ENCODE measurements around the gene FCHO2.

FCHO2 gene

DNA sequence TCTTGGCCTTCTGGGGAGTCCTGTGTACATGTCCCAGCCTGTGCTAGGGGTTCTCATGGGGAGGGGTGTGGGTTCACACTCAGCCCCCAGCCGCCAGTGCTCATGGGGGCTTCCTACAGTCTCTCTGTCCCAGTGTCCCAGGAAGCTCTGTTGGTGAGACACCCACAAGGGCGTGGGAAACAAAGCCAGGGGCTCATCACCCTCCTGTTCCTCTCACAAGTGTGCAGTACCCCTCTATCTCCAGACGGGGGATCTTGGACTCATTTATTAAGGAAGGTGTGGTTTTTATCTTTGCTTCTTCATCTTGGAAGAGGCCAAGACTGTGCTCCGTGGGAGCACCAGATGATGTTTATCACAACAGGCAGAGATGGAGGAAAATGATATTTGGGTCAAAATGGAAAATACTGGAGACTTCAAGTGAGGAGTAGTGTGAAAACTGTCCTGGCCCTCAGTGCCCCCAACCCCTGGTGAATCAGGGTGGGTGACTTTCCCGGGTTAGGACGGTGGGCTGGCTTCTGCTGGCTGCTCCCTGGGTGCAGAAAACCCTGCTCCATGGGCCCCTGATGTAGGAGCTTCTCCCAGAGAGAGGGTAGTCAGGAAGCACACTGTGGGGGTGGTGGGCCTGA is 179.7 kb downstream of the FCHO2 start:
- no peak for DNase-seq
- Mint-ChIP-seq H3K4me3 (no peak overlapping the region), H3K4me1 (no peaks in the 10 kb centered on the region), H3K36me3 (no peaks in the 10 kb centered on the region), H3K9me3 (no peaks in the 10 kb centered on the region), H3K27ac (no peak overlapping the region), H3K27me3 (peaks cover 65% of the 10 kb centered on the region)
- CTCF ChIA-PET, result interaction anchor here (0.6 to 1.5 kb wide), 2 partner anchors 81 to 325 kb away, joined by 3 to 4 read pairs; no protein-coding TSS in a partner anchor

DNA sequence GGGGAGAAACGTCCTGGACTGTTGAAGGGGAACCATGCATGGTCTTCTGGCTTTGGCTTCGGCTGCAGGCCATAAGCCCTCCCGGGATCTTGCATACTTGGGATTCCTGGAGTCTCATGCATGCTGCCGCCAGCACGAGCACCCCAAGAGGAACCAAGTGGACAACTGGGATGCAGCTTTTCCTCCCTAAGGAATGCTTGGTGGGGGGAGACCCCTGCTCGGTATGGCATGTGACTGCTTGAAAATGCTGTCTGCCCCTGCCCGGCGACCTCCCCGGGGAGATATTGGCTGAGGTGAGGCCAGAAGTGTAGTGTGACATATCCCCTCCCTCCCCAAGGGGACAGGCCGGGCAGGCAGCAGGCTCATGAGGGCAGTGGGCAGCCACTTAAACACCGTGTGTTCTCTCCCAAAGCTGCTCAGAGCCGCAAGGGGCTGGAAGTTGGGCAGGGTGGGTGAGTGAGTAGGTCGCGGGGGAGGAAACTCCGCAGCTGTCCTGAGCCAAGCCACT is 180.3 kb downstream of the FCHO2 start:
- CTCF ChIA-PET, result no interaction called here

DNA sequence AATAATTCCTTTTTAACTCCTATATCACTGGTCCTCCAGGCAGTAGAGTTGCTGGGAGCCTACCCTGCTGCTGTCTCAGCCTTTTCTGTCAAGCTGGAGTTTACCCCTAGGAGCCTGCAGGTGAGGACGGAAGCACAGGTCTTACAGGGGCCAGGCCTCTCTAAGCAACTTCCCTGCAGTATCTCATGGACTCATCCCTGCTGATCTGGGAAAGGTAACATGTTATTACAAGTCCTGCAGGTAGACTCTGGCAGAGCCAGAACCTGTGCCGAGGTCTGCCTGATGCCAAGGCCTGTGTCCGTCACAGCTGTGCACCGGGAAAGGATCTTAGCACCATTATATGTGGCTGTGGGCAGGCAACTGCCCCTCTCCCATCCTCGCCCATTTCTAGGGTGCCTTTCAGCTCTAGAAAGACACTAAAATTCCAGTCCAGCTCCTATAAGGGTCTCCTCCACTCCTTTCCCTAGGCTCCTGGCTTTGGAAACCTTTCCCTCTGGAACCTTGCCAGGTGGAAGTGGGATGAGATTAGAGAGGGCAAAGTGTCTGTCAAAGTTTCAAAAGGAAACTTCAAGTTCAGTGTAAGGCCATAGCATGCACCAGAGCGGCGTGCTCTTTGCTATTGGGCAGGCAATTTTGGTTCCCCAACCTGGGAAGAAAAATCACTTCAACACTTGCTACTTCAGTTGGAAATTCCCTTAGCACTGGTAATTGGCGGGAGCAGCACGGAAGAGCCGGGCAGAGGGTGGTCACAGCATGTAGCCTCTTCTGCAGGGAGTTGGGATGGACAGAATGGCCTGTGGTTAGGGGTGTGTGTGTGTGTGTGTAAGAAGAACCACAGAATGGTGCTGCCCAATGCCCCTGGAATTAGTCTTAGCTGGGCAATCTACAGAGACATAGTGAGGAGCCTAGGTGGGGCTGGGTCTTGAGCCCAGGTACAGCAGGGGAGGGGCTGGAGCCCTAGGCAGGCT is 182.0 kb downstream of the FCHO2 start:
- no peaks in the 10 kb centered on the region for H3K36me3 Mint-ChIP-seq
- no peaks in the 10 kb centered on the region for H3K4me1 Mint-ChIP-seq
- CTCF ChIA-PET, result no interaction called here
- no peak overlapping the region for H3K4me3 Mint-ChIP-seq
- no peaks in the 10 kb centered on the region for H3K9me3 Mint-ChIP-seq
- no peak for DNase-seq
- no peak overlapping the region for H3K27ac Mint-ChIP-seq
- H3K27me3 Mint-ChIP-seq, result peaks cover 63% of the 10 kb centered on the region

More for the DNA sequence above, 180.3 kb downstream of the FCHO2 start:
- Mint-ChIP-seq H3K27ac (no peak overlapping the region), H3K9me3 (no peaks in the 10 kb centered on the region), H3K4me3 (no peak overlapping the region), H3K36me3 (no peaks in the 10 kb centered on the region), H3K27me3 (peaks cover 65% of the 10 kb centered on the region), H3K4me1 (no peaks in the 10 kb centered on the region)
- no peak for DNase-seq

DNA sequence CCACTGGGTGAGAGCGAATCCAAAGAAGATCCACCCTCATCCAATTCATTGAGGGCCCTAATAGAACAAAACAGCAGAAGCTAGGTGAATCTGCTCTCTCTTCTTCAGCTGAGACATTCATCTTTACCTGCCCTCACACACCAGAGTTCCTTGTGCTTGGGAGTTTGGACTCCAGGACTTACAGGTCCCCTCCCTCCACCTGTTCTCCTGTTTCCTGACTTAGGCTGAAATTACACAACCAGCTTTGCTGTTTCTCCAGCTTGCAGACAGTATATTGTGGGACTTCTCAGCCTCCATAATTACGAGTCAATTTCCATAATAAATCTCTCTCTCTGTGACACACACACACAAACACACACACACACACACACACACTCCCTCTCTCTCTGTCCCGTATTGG is 183.6 kb downstream of the FCHO2 start:
- H3K36me3 Mint-ChIP-seq, result no peaks in the 10 kb centered on the region
- H3K4me1 Mint-ChIP-seq, result no peaks in the 10 kb centered on the region
- no peak overlapping the region for H3K27ac Mint-ChIP-seq
- CTCF ChIA-PET, result no interaction called here
- H3K27me3 Mint-ChIP-seq, result peaks cover 70% of the 10 kb centered on the region
- no peaks in the 10 kb centered on the region for H3K9me3 Mint-ChIP-seq
- DNase-seq, result no peak
- no peak overlapping the region for H3K4me3 Mint-ChIP-seq
